Panc1 (cell line): ENCODE data around the gene EEIG1.

Experiments used
- POLR2AphosphoS5 ChIP-seq: IDR thresholded peaks from 2 replicates; pipeline ENCODE4 v1.6.1; 2012; ENCODE audit warnings: mild to moderate bottlenecking, low read depth, low read length, moderate library complexity
- SIN3A ChIP-seq: IDR thresholded peaks from 2 replicates; pipeline ENCODE4 v1.6.1; 2012; ENCODE audit warnings: low read depth, mild to moderate bottlenecking, low read length, moderate library complexity, borderline replicate concordance; ENCODE audit not compliant: insufficient read depth
- TCF7L2 ChIP-seq: IDR thresholded peaks from 2 replicates; pipeline ENCODE4 v1.6.1; 2011; ENCODE audit warnings: mild to moderate bottlenecking, low read depth, low read length, inconsistent platforms
- TF ChIP-seq, protein P1 (sequence below), 2 experiments: IDR thresholded peaks; 2 replicates each; pipeline ENCODE4 v1.6.1; 2011 to 2012; ENCODE audit warnings: low read depth in 2 of 2, control low read depth in 1 of 2, low read length in 1 of 2, mild to moderate bottlenecking in 1 of 2, moderate library complexity in 1 of 2; ENCODE audit not compliant: insufficient read depth in 1 of 2
- TF ChIP-seq, protein P2 (sequence below): fragments of 450-650 bp; IDR thresholded peaks from 2 replicates; pipeline ENCODE4 v1.5.1; 2017; ENCODE audit warnings: mild to moderate bottlenecking

DNA sequence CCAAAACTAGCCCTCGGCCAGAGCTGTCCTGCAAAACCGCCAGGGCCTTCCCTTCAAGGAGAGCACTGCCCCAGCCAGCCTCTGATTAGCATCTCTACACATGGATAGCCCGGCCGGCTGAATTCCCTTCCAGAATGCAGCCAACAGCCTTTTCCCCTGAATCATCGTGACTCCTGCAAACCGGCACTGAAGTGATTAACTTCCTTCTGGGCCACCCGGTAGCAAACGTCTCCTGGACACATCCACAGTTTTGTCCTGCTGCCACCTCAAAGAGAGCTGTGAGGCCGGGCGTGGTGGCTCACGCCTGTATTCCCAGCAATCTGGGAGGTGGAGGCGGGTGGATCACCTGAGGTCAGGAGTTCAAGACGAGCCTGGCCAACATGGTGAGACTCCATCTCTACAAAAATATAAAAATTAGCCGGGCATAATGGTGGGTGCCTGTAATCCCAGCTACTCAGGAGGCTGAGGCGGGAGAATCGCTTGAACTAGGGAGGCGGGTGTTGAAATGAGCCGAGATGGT lies 21.1 kb upstream of the EEIG1 start:
- TF ChIP-seq, protein P1, sequence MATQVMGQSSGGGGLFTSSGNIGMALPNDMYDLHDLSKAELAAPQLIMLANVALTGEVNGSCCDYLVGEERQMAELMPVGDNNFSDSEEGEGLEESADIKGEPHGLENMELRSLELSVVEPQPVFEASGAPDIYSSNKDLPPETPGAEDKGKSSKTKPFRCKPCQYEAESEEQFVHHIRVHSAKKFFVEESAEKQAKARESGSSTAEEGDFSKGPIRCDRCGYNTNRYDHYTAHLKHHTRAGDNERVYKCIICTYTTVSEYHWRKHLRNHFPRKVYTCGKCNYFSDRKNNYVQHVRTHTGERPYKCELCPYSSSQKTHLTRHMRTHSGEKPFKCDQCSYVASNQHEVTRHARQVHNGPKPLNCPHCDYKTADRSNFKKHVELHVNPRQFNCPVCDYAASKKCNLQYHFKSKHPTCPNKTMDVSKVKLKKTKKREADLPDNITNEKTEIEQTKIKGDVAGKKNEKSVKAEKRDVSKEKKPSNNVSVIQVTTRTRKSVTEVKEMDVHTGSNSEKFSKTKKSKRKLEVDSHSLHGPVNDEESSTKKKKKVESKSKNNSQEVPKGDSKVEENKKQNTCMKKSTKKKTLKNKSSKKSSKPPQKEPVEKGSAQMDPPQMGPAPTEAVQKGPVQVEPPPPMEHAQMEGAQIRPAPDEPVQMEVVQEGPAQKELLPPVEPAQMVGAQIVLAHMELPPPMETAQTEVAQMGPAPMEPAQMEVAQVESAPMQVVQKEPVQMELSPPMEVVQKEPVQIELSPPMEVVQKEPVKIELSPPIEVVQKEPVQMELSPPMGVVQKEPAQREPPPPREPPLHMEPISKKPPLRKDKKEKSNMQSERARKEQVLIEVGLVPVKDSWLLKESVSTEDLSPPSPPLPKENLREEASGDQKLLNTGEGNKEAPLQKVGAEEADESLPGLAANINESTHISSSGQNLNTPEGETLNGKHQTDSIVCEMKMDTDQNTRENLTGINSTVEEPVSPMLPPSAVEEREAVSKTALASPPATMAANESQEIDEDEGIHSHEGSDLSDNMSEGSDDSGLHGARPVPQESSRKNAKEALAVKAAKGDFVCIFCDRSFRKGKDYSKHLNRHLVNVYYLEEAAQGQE (IDR thresholded peaks at IDR 0.05; ENCODE audit: insufficient read depth in 1 of 2, low read depth in 2 of 2, low read length in 1 of 2) = no peak
- TF ChIP-seq POLR2AphosphoS5 = no peak
- TF ChIP-seq, protein P2, sequence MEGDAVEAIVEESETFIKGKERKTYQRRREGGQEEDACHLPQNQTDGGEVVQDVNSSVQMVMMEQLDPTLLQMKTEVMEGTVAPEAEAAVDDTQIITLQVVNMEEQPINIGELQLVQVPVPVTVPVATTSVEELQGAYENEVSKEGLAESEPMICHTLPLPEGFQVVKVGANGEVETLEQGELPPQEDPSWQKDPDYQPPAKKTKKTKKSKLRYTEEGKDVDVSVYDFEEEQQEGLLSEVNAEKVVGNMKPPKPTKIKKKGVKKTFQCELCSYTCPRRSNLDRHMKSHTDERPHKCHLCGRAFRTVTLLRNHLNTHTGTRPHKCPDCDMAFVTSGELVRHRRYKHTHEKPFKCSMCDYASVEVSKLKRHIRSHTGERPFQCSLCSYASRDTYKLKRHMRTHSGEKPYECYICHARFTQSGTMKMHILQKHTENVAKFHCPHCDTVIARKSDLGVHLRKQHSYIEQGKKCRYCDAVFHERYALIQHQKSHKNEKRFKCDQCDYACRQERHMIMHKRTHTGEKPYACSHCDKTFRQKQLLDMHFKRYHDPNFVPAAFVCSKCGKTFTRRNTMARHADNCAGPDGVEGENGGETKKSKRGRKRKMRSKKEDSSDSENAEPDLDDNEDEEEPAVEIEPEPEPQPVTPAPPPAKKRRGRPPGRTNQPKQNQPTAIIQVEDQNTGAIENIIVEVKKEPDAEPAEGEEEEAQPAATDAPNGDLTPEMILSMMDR = no peak
- TF ChIP-seq SIN3A = no peak
- TF ChIP-seq TCF7L2 = no peak
